Activated CD4-positive, CD25-positive, alpha-beta regulatory T cell treated with anti-CD3 and anti-CD28 coated beads, Interleukin-2, amount 50 U/mL, for 72 hours (primary cell): ENCODE data around the gene GTF2IRD2.
"Not testable (repeated sequence)": the region's sequence is repeated elsewhere in the genome, so short reads cannot be mapped to it uniquely, and the experiment has no call there.

Experiments
- DNase-seq: peaks from one replicate; pipeline ENCODE4 v3.0.0; 2021

The GTF2IRD2 gene

GRCh38 chr7:74850833-74851721 is at the start of gene GTF2IRD2:
Gene GTF2IRD2, minus strand, starts transcription at chr7:74851605. Its CDS starts 15,227 bp downstream, at chr7:74836378.
- DNase-seq: not testable (repeated sequence)

- peak; percentile 80 for DNase-seq
These were observed 39.0 kb upstream of the GTF2IRD2 start for GRCh38 chr7:74890158-74891123.

GRCh38 chr7:74889518-74890129 is 38.2 kb upstream of the GTF2IRD2 start:
- DNase-seq: not testable (repeated sequence)

- not testable (repeated sequence) for DNase-seq
These were observed 33.9 kb upstream of the GTF2IRD2 start for GRCh38 chr7:74885295-74885694.

GRCh38 chr7:74882110-74882509 is 30.7 kb upstream of the GTF2IRD2 start:
- not testable (repeated sequence) for DNase-seq

DNA sequence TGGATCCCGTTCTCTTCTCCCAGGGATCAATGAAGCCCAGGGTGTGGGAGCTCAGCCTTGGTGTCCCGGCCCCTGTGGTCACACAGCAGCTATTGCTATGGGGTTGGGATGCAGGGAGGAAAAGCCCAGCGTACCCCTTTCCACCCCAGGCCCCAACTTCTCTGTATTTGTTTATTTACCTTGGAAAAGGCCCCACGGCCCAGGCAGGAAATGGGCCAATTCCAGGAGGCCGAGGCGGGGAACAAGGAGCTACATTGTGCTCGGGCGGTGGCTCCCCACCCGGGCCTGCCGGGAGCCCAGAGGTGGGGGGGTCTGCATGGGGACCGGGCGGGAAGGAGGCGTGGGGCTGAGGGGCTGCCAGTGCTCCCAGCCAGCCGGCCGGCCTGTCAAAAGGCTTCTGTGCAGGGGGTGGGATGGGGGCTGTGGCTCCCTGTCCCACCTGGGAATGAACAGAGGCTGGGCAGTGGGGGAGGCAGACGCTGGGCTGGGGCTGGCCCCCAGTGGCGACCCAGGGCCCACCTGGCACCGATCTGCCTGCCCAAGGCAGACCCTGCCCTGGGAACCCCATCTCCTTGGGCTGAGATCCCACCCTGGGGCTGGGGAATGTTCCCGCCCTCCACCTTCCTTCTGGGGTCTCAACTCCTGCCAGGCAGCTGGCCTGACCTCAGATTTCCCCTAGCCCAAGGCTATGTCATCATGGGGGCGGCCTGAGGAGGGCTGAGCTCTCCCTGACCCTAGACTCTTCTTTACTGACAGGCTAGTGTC is 23.5 kb upstream of the GTF2IRD2 start:
- DNase-seq: not testable (repeated sequence)

DNA sequence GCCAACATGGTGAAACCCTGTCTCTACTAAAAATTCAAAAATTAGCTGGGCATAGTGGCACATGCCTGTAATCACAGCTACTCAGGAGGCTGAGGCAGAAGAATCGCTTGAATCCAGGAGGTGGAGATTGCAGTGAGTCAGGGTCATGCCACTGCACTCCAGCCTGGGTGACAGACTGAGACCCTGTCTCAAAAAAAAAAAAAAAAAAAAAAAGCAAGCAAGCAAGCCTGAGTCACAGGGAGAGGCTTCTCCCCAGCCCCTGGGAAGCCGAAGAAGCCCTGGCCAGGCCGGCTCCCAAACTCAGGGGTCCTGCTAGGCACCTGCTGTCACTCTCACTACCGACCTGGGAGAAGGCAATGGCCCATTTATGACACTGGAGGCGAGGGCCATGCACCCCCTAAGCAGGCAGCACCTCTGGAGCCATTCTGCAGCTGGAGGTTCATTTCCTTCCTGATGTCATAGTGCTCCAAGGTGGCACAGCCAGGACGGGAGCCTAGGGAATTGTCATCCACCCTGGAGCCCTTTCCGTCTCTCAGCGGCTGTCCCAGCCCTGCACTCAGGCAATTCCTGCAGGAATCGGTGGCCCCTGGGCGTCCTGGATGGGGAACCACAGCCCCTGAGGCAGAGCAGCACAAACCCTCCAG is 22.8 kb upstream of the GTF2IRD2 start:
- not testable (repeated sequence) for DNase-seq

GRCh38 chr7:74872542-74872941 is 21.1 kb upstream of the GTF2IRD2 start:
- DNase-seq: not testable (repeated sequence)

- DNase-seq: not testable (repeated sequence)
These were observed 14.4 kb upstream of the GTF2IRD2 start for GRCh38 chr7:74865777-74866176.

DNA sequence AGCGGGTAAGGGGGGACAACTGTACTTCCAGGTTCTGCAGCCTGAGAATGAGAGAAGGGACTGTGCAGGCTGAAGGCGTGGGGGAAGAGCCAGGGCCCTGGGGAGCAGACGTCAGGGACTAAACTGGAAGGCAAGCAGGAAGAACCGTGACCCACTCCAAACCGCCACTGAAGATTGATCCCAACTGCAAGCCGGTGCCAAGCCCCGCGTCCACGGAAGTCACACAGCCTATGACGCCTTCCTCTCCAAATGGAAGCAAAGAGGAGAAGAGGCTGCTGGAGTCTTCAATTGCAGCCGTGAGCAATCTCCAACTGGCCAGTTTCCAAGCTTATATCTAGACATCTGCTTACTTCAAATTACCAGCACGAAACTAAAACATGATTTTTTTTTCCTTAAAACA is 1.6 kb downstream of the GTF2IRD2 start:
- DNase-seq: not testable (repeated sequence)

DNA sequence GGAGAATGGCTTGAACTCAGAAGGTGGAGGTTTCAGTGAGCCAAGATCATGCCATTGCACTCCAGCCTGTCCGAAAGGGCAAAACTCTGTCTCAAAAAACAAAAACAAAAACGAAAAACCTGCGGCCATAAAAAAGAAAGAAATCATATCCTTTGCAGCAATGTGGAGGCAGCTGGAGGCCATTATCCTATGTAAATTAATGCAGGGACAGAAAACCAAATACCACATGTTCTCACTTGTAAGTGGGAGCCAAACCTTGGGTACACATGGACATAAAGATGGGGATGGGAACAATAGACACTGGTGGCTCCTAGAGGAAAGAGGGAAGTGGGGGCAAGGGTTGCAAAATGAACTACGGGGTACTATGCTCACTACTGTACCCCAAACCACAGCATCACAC is 21.0 kb downstream of the GTF2IRD2 start:
- not testable (repeated sequence) for DNase-seq

- not testable (repeated sequence) for DNase-seq
These were observed 21.4 kb downstream of the GTF2IRD2 start for GRCh38 chr7:74829959-74830358.

DNA sequence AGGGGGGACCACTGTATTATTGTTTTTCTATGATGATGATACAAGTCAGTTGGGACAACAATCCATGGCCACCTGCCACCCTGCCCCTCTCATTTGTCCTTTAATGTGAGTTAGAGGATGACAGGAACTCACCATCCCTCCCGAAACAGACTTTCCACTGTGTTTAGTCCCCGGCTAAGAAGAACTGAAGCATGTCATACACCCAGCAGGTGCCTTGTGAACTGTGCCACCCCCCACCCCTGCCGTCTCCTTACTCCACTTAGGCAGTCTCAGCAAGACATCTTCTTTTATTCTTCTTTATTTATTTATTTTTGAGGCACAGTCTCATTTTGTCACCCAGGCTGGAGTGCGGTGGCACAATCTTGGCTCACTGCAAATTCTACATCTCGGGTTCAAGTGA is 30.1 kb downstream of the GTF2IRD2 start:
- not testable (repeated sequence) for DNase-seq

- not testable (repeated sequence) for DNase-seq
These were observed 31.1 kb downstream of the GTF2IRD2 start for GRCh38 chr7:74820146-74820805.

DNA sequence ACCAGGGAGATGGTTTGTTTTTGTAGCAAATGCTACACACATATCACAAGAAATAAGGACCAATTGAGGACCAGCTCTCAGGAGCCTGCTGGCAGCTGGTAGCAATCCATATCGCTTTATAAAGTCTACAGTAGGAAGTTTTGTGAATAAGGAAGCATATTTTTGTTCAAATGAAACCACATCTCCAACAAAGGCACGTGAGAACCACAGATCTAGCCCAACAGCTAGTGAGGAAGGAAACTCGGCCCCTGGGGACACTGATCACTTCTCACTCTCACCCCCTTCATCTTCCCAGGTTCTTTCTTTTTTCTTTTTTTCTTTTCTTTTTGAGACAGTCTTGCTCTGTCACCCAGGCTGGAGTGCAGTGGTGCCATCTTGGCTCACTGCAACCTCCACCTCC is 35.5 kb downstream of the GTF2IRD2 start:
- not testable (repeated sequence) for DNase-seq

DNA sequence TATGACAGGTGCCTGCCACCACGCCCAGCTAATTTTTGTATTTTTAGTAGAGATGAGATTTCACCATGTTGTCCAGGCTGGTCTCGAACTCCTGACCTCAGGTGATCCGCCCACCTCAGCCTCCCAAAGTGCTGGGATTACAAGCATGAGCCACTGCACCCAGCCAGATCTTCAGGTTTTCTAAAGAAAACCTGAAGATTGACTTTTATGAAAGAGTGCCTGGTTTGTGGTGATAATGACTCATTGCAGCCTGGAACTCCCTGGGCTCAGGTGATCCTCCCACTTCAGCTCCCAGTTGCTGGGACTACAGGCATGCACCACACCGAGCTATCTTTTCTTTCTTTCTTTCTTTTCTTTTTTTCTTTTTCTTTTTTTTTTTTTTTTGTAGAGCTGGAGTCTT is 52.8 kb downstream of the GTF2IRD2 start:
- DNase-seq: not testable (repeated sequence)

DNA sequence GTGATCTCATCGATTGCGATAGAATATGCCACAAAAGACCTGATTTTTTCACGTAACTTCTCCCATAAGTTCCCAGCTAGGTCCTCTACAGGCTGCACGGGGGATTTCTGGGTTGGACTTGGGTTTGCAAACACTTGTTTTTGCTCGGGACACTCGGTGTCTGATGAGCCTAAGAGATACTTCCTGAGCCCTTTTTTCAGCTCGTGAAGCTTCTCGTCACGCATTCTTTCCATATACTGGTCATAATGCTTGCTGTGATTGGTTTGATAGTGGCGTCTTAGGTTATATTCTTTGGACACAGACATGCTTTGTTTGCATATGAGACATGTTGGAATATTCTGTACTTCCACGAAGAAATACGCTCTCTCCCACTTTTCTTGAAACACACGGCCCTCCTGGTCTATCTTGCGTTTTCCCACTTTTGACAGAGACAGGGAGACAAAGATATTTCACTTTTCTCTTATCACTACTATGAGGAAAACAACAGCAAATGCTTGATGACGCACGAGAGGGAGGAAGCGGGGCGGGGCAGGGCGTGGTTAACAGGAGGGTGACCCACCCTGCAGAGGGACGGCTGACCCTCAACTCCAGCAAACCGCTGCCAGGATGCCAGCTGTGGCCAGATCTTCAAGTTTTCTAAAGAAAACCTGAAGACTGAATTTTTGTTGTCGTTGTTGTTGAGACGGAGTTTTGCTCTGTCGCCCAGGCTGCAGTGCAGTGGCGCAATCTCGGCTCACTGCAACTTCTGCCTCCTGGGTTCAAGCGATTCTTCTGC is 53.4 kb downstream of the GTF2IRD2 start:
- DNase-seq: not testable (repeated sequence)

DNA sequence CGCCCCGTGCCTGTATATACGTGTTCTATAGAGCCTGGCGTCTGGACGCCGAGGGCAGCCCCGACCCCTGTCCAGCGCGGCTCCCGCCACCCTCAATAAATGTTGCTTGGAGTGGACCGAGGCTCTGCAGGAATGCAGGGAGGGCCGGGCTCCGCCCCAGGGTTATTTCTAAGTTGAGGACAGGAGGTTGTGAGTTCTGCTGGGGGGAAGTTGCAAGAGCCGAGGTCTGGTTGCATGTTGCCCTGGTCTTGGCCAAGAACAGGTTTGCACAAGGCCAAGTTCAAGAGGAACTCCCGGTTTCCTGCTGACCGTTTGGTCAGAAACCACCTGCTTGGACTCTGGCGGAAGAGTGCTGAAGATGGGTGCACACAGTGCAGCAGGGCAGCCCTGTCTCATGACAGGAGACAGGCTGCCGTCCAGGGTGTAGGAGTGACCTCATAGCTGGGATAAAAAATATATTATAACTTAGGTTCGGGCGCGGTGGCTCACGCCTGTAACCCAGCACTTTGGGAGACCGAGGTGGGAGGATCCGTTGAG is 62.1 kb downstream of the GTF2IRD2 start:
- DNase-seq: not testable (repeated sequence)

GRCh38 chr7:74788369-74789150 is 62.8 kb downstream of the GTF2IRD2 start:
- DNase-seq: peak; percentile 99
